HepG2 (cell line): Measurements from ENCODE around the gene SRRM3. TPM values are rescaled to one million over a fixed set of nuclear protein-coding genes. Genes with fewer than 3 reads are reported as not detected.

Source experiments
- HMG20A ChIP-seq: IDR thresholded peaks from 2 replicates; pipeline ENCODE4 v1.6.1; 2016; ENCODE audit warnings: borderline replicate concordance
- HOXA3 ChIP-seq: sonication (generic); formaldehyde crosslinking; IDR thresholded peaks from 2 replicates; pipeline ENCODE4 v1.5.0; 2020; ENCODE audit warnings: missing genetic modification reagents
- MAFF ChIP-seq: IDR thresholded peaks from 2 replicates; pipeline ENCODE4 v1.6.1; 2011; ENCODE audit warnings: low read depth, low read length, improper control_type of control experiment
- MAFG ChIP-seq: sonication (generic); formaldehyde crosslinking; IDR thresholded peaks from 2 replicates; pipeline ENCODE4 v1.5.1; 2020; ENCODE audit warnings: mild to moderate bottlenecking, missing genetic modification reagents
- MIXL1 ChIP-seq: IDR thresholded peaks from 2 replicates; pipeline ENCODE4 v1.6.1; 2016
- MYC ChIP-seq: sonication (generic); formaldehyde crosslinking; IDR thresholded peaks from 2 replicates; pipeline ENCODE4 v1.9.0; 2021; ENCODE audit warnings: missing genetic modification reagents, borderline replicate concordance
- SAFB2 ChIP-seq: sonication (generic); formaldehyde crosslinking; IDR thresholded peaks from 2 replicates; pipeline ENCODE4 v1.5.1; 2020; ENCODE audit warnings: missing genetic modification reagents, low read depth, mild to moderate bottlenecking, borderline replicate concordance
- STAT5B ChIP-seq: sonication (generic); formaldehyde crosslinking; IDR thresholded peaks from 2 replicates; pipeline ENCODE4 v1.4.0; 2020; ENCODE audit warnings: missing genetic modification reagents
- ZBTB10 ChIP-seq: sonication (generic); formaldehyde crosslinking; IDR thresholded peaks from 2 replicates; pipeline ENCODE4 v1.4.0; 2020; ENCODE audit warnings: missing genetic modification reagents, borderline replicate concordance
- ZEB1 ChIP-seq: IDR thresholded peaks from 2 replicates; pipeline ENCODE4 v1.6.1; 2012; ENCODE audit warnings: mild to moderate bottlenecking, low read depth, inconsistent platforms; ENCODE audit not compliant: insufficient replicate concordance
- ZFAT ChIP-seq: sonication (generic); formaldehyde crosslinking; conservative IDR thresholded peaks from 2 replicates; pipeline ENCODE4 v1.8.1; 2023; ENCODE audit warnings: missing genetic modification reagents, inconsistent platforms
- ZNF75D ChIP-seq: sonication (generic); formaldehyde crosslinking; IDR thresholded peaks from 2 replicates; pipeline ENCODE4 v1.8.1; 2023; ENCODE audit warnings: missing genetic modification reagents, mild to moderate bottlenecking, borderline replicate concordance
- ZSCAN22 ChIP-seq: sonication (generic); formaldehyde crosslinking; IDR thresholded peaks from 2 replicates; pipeline ENCODE4 v1.4.0; 2020; ENCODE audit warnings: mild to moderate bottlenecking, missing genetic modification reagents
- polyA plus RNA-seq, 8 experiments: library from polyadenylated mRNA; depleted of rRNA in 3 of 8; stranded (reverse) in 7 of 8; unstranded in 1 of 8; fragments of >200 nt; fragmentation: Illumina TruSeq in 4 of 8; extraction: Trizol in 4 of 8; gene quantifications; 2 replicates each; pipeline versions ENCODE4 v1.2.1 to v1.2.3, GENCODE V29; 2011 to 2016; ENCODE audit warnings: low read depth in 4 of 8, missing spikeins in 1 of 8, mixed read lengths in 1 of 8; ENCODE audit not compliant: insufficient read depth in 1 of 8
- total RNA-seq, 5 experiments: library from RNA; depleted of rRNA; stranded (reverse); fragments of >200 nt; fragmentation: Illumina TruSeq; extraction: Trizol; gene quantifications; 2 replicates each; pipeline ENCODE4 v1.2.3, GENCODE V29; 2016; ENCODE audit warnings: low read depth in 1 of 5
- TF ChIP-seq, protein P1 (sequence below): sonication (generic); formaldehyde crosslinking; IDR thresholded peaks from 2 replicates; pipeline ENCODE4 v1.4.0; 2020; ENCODE audit warnings: missing genetic modification reagents
- TF ChIP-seq, protein P2 (sequence below): sonication (generic); formaldehyde crosslinking; IDR thresholded peaks from 2 replicates; pipeline ENCODE4 v1.4.0; 2020; ENCODE audit warnings: missing genetic modification reagents, borderline replicate concordance
- TF ChIP-seq, protein P3 (sequence below): sonication (generic); formaldehyde crosslinking; conservative IDR thresholded peaks from 2 replicates; pipeline ENCODE4 v1.4.0; 2020; ENCODE audit warnings: mild to moderate bottlenecking, missing genetic modification reagents, moderate library complexity

The SRRM3 gene
- total and polyA plus RNA-seq, 2 of the 13 experiments (the other 11 are each of a cell fraction or from before 2014, with no cell fraction given): 0.13 to 0.54 TPM

- TF ChIP-seq, protein P1, sequence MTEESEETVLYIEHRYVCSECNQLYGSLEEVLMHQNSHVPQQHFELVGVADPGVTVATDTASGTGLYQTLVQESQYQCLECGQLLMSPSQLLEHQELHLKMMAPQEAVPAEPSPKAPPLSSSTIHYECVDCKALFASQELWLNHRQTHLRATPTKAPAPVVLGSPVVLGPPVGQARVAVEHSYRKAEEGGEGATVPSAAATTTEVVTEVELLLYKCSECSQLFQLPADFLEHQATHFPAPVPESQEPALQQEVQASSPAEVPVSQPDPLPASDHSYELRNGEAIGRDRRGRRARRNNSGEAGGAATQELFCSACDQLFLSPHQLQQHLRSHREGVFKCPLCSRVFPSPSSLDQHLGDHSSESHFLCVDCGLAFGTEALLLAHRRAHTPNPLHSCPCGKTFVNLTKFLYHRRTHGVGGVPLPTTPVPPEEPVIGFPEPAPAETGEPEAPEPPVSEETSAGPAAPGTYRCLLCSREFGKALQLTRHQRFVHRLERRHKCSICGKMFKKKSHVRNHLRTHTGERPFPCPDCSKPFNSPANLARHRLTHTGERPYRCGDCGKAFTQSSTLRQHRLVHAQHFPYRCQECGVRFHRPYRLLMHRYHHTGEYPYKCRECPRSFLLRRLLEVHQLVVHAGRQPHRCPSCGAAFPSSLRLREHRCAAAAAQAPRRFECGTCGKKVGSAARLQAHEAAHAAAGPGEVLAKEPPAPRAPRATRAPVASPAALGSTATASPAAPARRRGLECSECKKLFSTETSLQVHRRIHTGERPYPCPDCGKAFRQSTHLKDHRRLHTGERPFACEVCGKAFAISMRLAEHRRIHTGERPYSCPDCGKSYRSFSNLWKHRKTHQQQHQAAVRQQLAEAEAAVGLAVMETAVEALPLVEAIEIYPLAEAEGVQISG: peak; percentile 72
- TF ChIP-seq HOXA3 (CRISPR knock-in tag): no peak
- no peak for TF ChIP-seq ZBTB10
- TF ChIP-seq STAT5B (CRISPR knock-in tag): no peak
- TF ChIP-seq MYC (CRISPR knock-in tag): no peak
- no peak for TF ChIP-seq HMG20A (CRISPR knock-in tag)
- TF ChIP-seq MAFG: no peak
- no peak for TF ChIP-seq SAFB2 (CRISPR knock-in tag)
- TF ChIP-seq MAFF: no peak
- no peak for TF ChIP-seq ZFAT (CRISPR knock-in tag)
- TF ChIP-seq ZSCAN22 (CRISPR knock-in tag): no peak
- no peak for TF ChIP-seq ZNF75D (CRISPR knock-in tag)
- TF ChIP-seq, protein P2, sequence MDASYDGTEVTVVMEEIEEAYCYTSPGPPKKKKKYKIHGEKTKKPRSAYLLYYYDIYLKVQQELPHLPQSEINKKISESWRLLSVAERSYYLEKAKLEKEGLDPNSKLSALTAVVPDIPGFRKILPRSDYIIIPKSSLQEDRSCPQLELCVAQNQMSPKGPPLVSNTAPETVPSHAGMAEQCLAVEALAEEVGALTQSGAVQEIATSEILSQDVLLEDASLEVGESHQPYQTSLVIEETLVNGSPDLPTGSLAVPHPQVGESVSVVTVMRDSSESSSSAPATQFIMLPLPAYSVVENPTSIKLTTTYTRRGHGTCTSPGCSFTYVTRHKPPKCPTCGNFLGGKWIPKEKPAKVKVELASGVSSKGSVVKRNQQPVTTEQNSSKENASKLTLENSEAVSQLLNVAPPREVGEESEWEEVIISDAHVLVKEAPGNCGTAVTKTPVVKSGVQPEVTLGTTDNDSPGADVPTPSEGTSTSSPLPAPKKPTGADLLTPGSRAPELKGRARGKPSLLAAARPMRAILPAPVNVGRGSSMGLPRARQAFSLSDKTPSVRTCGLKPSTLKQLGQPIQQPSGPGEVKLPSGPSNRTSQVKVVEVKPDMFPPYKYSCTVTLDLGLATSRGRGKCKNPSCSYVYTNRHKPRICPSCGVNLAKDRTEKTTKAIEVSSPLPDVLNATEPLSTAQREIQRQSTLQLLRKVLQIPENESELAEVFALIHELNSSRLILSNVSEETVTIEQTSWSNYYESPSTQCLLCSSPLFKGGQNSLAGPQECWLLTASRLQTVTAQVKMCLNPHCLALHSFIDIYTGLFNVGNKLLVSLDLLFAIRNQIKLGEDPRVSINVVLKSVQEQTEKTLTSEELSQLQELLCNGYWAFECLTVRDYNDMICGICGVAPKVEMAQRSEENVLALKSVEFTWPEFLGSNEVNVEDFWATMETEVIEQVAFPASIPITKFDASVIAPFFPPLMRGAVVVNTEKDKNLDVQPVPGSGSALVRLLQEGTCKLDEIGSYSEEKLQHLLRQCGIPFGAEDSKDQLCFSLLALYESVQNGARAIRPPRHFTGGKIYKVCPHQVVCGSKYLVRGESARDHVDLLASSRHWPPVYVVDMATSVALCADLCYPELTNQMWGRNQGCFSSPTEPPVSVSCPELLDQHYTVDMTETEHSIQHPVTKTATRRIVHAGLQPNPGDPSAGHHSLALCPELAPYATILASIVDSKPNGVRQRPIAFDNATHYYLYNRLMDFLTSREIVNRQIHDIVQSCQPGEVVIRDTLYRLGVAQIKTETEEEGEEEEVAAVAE: no peak
- TF ChIP-seq MIXL1 (CRISPR knock-in tag): 0 out of 2 replicates have a peak, but pooled peaks have one; percentile 24
- no peak for TF ChIP-seq ZEB1
- TF ChIP-seq, protein P3, sequence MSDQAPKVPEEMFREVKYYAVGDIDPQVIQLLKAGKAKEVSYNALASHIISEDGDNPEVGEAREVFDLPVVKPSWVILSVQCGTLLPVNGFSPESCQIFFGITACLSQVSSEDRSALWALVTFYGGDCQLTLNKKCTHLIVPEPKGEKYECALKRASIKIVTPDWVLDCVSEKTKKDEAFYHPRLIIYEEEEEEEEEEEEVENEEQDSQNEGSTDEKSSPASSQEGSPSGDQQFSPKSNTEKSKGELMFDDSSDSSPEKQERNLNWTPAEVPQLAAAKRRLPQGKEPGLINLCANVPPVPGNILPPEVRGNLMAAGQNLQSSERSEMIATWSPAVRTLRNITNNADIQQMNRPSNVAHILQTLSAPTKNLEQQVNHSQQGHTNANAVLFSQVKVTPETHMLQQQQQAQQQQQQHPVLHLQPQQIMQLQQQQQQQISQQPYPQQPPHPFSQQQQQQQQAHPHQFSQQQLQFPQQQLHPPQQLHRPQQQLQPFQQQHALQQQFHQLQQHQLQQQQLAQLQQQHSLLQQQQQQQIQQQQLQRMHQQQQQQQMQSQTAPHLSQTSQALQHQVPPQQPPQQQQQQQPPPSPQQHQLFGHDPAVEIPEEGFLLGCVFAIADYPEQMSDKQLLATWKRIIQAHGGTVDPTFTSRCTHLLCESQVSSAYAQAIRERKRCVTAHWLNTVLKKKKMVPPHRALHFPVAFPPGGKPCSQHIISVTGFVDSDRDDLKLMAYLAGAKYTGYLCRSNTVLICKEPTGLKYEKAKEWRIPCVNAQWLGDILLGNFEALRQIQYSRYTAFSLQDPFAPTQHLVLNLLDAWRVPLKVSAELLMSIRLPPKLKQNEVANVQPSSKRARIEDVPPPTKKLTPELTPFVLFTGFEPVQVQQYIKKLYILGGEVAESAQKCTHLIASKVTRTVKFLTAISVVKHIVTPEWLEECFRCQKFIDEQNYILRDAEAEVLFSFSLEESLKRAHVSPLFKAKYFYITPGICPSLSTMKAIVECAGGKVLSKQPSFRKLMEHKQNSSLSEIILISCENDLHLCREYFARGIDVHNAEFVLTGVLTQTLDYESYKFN (CRISPR knock-in tag): no peak
Observed at GRCh38 chr7:76262683-76263402, 61.1 kb downstream of the SRRM3 start (continued).
